ENCODE measurements around the gene EPHA3. TPM values are rescaled to one million over a fixed set of nuclear protein-coding genes. Genes with fewer than 3 reads are reported as not detected.

EPHA3 gene
- total and polyA plus RNA-seq, 4 donors: 0.44 to 2.7 (median 1.2) TPM

DNA sequence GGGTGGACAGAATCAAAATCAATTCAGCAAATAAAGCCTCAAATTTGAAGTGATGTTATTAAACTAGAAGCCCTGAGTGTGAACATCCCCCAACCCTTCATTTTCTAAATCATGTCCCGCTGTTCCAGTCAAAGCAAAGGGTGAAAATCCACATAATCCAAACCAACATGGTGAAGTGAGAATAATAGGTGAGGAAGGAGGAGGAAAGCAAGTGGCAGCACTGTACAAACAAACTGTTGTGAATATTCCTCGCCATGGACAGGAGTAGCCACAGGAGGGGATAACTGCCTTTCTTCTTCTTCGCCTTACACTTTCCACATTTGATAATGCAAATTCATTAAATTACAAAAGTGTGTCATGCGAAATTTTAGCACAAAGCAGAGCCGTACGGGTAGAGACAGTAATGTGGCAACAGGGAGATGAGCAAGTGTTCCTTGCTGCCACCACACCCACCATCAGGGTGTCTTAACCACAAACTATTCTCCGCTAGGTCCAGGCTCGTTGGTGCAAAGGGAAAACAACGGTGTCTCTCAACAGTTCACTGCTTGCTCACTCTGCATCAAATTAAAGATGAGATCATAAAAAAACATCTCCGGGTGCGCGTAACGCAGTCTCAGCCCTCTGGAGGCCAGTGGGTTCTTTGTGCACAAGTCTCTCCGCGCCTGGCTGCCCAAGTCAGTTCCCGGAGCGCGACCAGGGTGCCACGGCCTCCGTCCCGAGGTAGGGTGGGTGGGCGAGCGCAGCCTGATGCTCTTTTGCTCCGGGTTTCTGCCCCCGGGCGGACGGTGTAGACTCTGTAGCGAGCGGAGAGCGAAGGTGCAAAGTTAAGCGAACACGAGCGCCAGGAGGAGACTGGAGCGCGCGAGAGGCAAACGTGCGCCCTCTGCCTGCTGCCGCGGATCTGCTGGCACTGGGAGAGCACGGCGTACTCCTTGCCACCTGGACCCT, 6.7 kb downstream of the EPHA3 start:
- Histone ChIP-seq H3K27ac (ENCODE audit: low read depth in 1 of 2, low read length in 2 of 2) (no peak overlapping the region), H3K9me3 (ENCODE audit: control insufficient read depth in 4 of 4, low read length in 3 of 4) (no peaks in the 10 kb centered on the region), H3K4me3 (ENCODE audit: low read depth in 1 of 3, low read length in 3 of 3) (peak overlapping the region in 2 of 3 donors; percentile 25 to 29), H3K9ac (ENCODE audit: low read depth in 1 of 2, low read length in 2 of 2) (no peak overlapping the region), H3K4me1 (ENCODE audit: control insufficient read depth in 4 of 4, insufficient read depth in 4 of 4, low read length in 3 of 4) (peaks cover 0 to 7% (median 4%) of the 10 kb centered on the region in 4 donors), H3K27me3 (ENCODE audit: control insufficient read depth in 4 of 4, insufficient read depth in 4 of 4, low read length in 3 of 4) (peaks cover 0 to 6% (median under 1%) of the 10 kb centered on the region in 4 donors), H3K36me3 (ENCODE audit: control insufficient read depth in 4 of 4, insufficient read depth in 3 of 4, low read depth in 1 of 4, low read length in 3 of 4) (no peaks in the 10 kb centered on the region)
- WGBS: 5% methylated on average over 42 of the region's 42 CpGs
- TF ChIP-seq NR2F2 (IDR thresholded peaks at IDR 0.05): no peak
- TF ChIP-seq, protein P1, sequence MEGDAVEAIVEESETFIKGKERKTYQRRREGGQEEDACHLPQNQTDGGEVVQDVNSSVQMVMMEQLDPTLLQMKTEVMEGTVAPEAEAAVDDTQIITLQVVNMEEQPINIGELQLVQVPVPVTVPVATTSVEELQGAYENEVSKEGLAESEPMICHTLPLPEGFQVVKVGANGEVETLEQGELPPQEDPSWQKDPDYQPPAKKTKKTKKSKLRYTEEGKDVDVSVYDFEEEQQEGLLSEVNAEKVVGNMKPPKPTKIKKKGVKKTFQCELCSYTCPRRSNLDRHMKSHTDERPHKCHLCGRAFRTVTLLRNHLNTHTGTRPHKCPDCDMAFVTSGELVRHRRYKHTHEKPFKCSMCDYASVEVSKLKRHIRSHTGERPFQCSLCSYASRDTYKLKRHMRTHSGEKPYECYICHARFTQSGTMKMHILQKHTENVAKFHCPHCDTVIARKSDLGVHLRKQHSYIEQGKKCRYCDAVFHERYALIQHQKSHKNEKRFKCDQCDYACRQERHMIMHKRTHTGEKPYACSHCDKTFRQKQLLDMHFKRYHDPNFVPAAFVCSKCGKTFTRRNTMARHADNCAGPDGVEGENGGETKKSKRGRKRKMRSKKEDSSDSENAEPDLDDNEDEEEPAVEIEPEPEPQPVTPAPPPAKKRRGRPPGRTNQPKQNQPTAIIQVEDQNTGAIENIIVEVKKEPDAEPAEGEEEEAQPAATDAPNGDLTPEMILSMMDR (IDR thresholded peaks at IDR 0.05; ENCODE audit: low read depth, low read length, missing input control): peak; percentile 21
- TF ChIP-seq SP1 (IDR thresholded peaks at IDR 0.05): no peak
- TF ChIP-seq FOXA2 (IDR thresholded peaks at IDR 0.05): no peak
- peak in 1 of 2 donors; percentile 43 for TF ChIP-seq RAD21 (IDR thresholded peaks at IDR 0.05)
- TF ChIP-seq HNF4G (IDR thresholded peaks at IDR 0.05): no peak
- no peak for TF ChIP-seq YY1 (IDR thresholded peaks at IDR 0.05)
- no peak for TF ChIP-seq RXRA (IDR thresholded peaks at IDR 0.05)
- peak; percentile 50 for DNase-seq (ENCODE audit: low spot score)

DNA sequence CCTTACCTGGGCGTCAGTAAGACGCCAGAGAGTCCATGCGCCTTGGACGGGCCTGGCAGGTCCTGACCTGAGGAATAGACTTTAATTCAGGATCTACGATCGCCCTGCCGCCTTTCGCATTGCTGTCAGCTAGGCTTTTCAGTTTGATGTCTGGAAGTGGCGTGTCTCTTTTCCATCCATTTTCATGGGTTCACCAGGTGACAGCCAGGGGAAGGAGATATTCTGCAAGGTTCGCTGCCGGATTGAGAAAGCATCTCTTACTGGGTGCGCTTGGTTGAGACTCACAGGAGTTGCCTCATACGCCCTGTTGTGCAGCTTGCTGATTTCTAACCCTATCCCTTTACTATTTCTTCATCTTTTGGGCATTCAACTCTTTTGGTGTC, 7.4 kb downstream of the EPHA3 start:
- Histone ChIP-seq H3K36me3 (ENCODE audit: control insufficient read depth in 4 of 4, insufficient read depth in 3 of 4, low read depth in 1 of 4, low read length in 3 of 4) (no peaks in the 10 kb centered on the region), H3K4me3 (ENCODE audit: low read depth in 1 of 3, low read length in 3 of 3) (no peak overlapping the region), H3K27ac (ENCODE audit: low read depth in 1 of 2, low read length in 2 of 2) (no peak overlapping the region), H3K4me1 (ENCODE audit: control insufficient read depth in 4 of 4, insufficient read depth in 4 of 4, low read length in 3 of 4) (peaks cover 0 to 7% (median 4%) of the 10 kb centered on the region in 4 donors), H3K9me3 (ENCODE audit: control insufficient read depth in 4 of 4, low read length in 3 of 4) (no peaks in the 10 kb centered on the region), H3K27me3 (ENCODE audit: control insufficient read depth in 4 of 4, insufficient read depth in 4 of 4, low read length in 3 of 4) (peaks cover 0 to 6% (median under 1%) of the 10 kb centered on the region in 4 donors), H3K9ac (ENCODE audit: low read depth in 1 of 2, low read length in 2 of 2) (no peak overlapping the region)
- DNase-seq (ENCODE audit: low spot score): no peak
- TF ChIP-seq TAF1 (conservative IDR thresholded peaks at IDR 0.05): no peak
- TF ChIP-seq YY1 (IDR thresholded peaks at IDR 0.05): no peak
- 15% methylated on average over 13 of the region's 13 CpGs for WGBS

DNA sequence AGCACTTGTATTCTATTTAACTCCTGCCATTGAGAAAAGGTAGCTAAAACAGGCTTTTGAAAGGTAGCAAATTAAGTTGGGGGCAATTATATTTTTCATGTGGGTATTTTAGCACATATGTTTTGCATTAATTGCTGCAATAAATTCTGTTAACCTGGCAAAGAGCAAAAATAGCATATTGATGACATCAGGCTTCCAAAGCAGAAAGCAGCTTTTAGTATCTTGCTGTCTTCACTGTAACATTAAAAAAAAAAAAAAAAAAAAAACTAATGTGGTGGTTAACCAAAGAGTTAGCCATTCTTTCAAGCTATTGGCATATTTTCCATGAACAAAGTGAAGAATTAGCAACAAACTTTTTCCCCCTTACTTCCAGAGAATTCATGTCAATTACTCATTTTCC, 9.1 kb downstream of the EPHA3 start:
- no peak for DNase-seq (ENCODE audit: low spot score)
- peaks cover 0 to 7% (median 4%) of the 10 kb centered on the region in 4 donors for H3K4me1 ChIP-seq (ENCODE audit: control insufficient read depth in 4 of 4, insufficient read depth in 4 of 4, low read length in 3 of 4)
- no peak overlapping the region for H3K9ac ChIP-seq (ENCODE audit: low read depth in 1 of 2, low read length in 2 of 2)
- peaks cover 0 to 6% (median under 1%) of the 10 kb centered on the region in 4 donors for H3K27me3 ChIP-seq (ENCODE audit: control insufficient read depth in 4 of 4, insufficient read depth in 4 of 4, low read length in 3 of 4)
- H3K4me3 ChIP-seq (ENCODE audit: low read depth in 1 of 3, low read length in 3 of 3): no peak overlapping the region
- TF ChIP-seq, protein P1 (IDR thresholded peaks at IDR 0.05; ENCODE audit: low read depth, low read length, missing input control): no peak
- H3K9me3 ChIP-seq (ENCODE audit: control insufficient read depth in 4 of 4, low read length in 3 of 4): no peaks in the 10 kb centered on the region
- H3K36me3 ChIP-seq (ENCODE audit: control insufficient read depth in 4 of 4, insufficient read depth in 3 of 4, low read depth in 1 of 4, low read length in 3 of 4): no peaks in the 10 kb centered on the region
- H3K27ac ChIP-seq (ENCODE audit: low read depth in 1 of 2, low read length in 2 of 2): no peak overlapping the region

All from liver (tissue), 9 donors.